Kasumi-1 (cell line): ENCODE data around the gene MPPE1.
A peak's percentile ranks its signal among the peaks of the same experiment; 100 is the strongest.

Experiments
- DNase-seq, 2 experiments: peaks; one replicate each; lab custom pipeline; 2025; lab: John Stamatoyannopoulos, UW

The MPPE1 gene

GRCh38 chr18:11884396-11885030 lies 23.6 kb downstream of the MPPE1 start:
- no peak for DNase-seq

GRCh38 chr18:11883153-11883552 lies 25.0 kb downstream of the MPPE1 start:
- DNase-seq = peak; percentile 34 to 46

- DNase-seq = no peak
These were observed 25.5 kb downstream of the MPPE1 start for GRCh38 chr18:11882636-11883035.

- DNase-seq = no peak
These were observed 27.4 kb downstream of the MPPE1 start for GRCh38 chr18:11880586-11881304.

GRCh38 chr18:11877497-11878135 lies 30.5 kb downstream of the MPPE1 start:
- DNase-seq = no peak

- DNase-seq = no peak
These were observed 33.4 kb downstream of the MPPE1 start for GRCh38 chr18:11874676-11875075.

- no peak for DNase-seq
These were observed 34.3 kb downstream of the MPPE1 start for GRCh38 chr18:11873670-11874340.

GRCh38 chr18:11872479-11873136 lies 35.5 kb downstream of the MPPE1 start:
- DNase-seq = peak; percentile 48 to 64

- no peak for DNase-seq
These were observed 36.6 kb downstream of the MPPE1 start for GRCh38 chr18:11871501-11871900.

- no peak for DNase-seq
These were observed 39.9 kb downstream of the MPPE1 start for GRCh38 chr18:11868230-11868629.

GRCh38 chr18:11866764-11867163 lies 41.4 kb downstream of the MPPE1 start:
- DNase-seq = no peak

- no peak for DNase-seq
These were observed 41.8 kb downstream of the MPPE1 start for GRCh38 chr18:11866329-11866728.

GRCh38 chr18:11865071-11865470 lies 43.0 kb downstream of the MPPE1 start:
- DNase-seq = no peak

GRCh38 chr18:11864471-11864870 lies 43.6 kb downstream of the MPPE1 start:
- no peak for DNase-seq

- no peak for DNase-seq
These were observed 45.5 kb downstream of the MPPE1 start for GRCh38 chr18:11862468-11863137.

GRCh38 chr18:11861583-11862288 lies 46.4 kb downstream of the MPPE1 start:
- DNase-seq = no peak

GRCh38 chr18:11860594-11861450 lies 47.3 kb downstream of the MPPE1 start:
- DNase-seq = peak in 1 of 2 experiments; percentile 20

GRCh38 chr18:11859903-11860407 lies 48.2 kb downstream of the MPPE1 start:
- peak; percentile 50 to 52 for DNase-seq

GRCh38 chr18:11859282-11859830 lies 48.8 kb downstream of the MPPE1 start:
- no peak for DNase-seq
